GM21717 (cell line): ENCODE measurements around the gene TNRC18.

Experiments
- ATAC-seq: cut with Tn5 transposase; IDR thresholded peaks from one replicate; pipeline ENCODE4 v1.9.1; 2021; ENCODE audit warnings: mild to moderate bottlenecking, moderate library complexity; ENCODE audit not compliant: unreplicated experiment

The TNRC18 gene

DNA sequence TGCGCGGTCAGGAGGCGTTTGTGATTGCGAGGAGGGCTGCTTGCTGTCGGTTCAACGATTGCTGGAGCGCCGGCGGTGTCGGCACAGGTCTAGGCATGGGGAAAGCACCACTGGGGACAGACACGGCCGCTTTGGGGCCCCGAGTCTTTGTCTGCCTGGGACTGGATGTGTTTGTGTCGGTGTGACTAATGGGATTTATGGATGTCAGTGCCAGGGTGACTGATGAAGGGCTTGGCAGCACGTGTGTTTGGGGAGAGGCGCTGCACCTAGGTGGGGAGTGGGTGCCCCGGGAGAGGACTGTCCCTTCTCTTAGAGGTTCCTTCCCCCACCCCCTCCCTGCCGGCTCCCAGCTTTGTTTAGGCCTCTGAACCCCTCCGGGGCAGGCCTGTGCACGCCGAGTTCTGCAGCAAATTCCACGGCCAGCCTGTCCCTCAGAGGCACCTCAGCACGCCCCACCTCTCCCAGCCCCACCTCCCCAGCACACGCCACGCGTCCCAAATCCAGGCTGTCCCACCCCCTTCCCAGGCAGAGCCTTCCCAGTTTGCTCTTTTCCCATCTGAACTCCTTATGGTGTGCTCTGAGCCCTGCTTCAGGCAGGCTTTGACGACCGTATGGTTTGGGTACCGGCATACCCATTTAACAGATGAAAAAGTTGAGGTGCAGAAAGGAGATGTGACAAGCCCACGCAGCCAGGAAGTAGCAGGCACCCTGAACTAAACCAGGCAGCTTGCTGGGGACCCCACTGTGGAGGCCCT lies 6.4 kb upstream of the TNRC18 start:
- ATAC-seq, result no peak

DNA sequence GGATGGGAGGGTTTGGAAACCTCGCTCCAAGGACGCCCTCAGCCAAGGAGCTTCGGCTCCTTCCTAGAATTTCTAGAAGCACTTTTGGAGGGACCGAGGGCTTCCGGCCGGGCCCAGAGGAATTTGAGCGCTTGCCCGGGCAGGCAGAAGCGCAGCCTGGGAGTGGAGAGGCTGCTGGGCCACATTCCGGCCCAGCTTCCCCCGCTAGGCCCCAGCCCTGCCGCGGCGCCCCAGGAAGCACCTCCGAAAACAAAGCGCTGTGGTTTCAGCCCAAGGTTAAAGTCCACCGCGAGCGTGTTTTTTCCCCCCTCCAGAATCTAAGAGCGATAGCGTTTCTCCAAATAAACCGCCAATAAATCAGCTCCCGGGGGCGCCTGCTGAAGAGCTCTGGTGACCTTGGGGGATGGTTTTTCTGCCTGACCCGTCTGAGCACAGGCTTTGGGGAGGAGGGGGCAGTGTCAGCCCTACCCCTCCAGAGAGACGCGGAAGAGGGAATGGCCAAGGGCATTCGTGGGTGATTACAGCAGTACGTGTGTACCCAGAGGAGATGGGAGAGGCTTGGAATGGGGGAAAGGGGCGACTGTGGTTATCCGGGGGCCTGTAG lies 5.7 kb upstream of the TNRC18 start:
- ATAC-seq, result no peak

DNA sequence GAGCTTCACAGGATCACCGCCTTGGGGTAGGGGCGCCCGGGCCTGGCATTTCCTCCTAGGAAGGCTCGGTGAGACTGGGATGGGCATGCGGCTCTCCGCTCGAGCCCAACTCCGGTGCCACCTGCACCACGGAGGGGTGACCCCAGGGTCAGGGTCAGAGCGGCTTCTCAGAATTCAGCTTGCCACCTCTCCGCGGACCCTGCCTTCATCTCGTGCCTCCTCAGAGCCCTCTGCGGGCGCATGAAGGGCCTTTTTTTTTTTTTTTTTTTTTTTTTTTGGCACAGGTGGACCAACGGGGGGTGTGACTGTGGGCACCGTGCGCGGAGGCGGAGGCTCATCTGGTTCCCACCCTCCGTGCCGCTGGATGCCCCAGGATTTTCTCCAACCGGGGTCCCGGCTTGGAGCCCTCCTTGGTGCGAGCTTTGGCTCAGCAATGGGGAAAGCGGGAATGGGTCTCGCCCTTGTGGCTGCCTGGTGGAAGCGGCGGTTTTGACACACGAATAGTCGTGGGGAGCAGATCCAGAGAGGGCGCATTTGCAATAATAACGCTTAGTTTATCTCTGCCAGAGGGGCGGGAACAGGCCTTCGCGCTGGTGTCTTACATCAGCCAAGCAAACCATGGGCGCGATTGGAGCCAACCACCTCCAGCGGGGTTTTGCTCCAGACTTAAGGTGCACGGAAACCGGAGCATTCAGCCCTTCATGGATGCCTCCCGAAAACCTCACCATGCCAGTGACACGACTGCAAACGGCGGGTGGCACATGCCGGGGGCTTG lies 5.0 kb upstream of the TNRC18 start:
- no peak for ATAC-seq

DNA sequence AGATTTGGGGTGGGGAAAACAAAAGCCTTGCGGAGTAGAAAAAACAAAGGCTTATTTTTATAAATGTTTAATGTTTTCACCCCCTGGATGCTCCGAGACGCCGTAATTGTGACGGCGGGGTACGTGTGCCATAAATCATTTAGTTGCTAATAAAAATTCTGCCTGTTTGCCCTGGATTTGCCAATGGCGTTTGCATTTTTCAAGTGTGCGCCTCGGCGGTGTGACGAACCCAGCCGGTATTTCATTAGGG lies 2.5 kb upstream of the TNRC18 start:
- ATAC-seq, result no peak

DNA sequence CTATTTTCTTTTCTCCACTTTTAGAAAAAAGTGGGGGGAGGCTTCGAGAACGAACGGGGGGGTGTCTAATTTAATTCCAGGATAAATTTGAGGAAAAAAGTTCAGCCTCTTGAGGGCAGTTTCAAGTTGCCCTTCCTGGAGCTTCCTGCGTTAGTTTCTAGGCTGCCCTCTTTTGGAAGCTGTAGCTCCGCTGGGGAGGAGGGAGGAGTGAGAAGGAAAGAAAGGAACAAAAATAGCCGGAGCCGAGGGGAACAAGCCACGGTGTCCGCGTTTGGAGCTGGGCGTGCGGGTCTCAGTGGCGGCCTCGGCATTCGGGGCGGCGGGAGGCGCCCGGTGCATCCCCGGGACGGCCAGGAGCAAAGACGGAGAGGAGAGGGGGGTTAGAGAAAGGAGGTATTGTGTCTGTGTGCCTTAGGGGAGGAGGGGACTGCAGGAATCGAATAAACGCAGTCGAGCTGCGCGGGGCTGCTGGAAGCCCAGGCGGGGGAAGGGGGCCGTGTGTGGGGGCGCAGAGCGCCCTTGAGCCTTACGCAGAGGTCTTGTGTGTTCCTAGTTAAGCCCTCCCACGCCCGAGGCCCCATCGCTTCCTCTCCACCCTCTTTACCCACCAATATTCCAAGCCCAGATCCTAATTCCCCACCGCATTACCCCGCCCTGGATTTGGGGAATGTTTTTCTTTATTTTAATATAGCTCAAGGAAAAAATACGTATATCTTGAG lies 2.0 kb upstream of the TNRC18 start:
- ATAC-seq, result no peak

DNA sequence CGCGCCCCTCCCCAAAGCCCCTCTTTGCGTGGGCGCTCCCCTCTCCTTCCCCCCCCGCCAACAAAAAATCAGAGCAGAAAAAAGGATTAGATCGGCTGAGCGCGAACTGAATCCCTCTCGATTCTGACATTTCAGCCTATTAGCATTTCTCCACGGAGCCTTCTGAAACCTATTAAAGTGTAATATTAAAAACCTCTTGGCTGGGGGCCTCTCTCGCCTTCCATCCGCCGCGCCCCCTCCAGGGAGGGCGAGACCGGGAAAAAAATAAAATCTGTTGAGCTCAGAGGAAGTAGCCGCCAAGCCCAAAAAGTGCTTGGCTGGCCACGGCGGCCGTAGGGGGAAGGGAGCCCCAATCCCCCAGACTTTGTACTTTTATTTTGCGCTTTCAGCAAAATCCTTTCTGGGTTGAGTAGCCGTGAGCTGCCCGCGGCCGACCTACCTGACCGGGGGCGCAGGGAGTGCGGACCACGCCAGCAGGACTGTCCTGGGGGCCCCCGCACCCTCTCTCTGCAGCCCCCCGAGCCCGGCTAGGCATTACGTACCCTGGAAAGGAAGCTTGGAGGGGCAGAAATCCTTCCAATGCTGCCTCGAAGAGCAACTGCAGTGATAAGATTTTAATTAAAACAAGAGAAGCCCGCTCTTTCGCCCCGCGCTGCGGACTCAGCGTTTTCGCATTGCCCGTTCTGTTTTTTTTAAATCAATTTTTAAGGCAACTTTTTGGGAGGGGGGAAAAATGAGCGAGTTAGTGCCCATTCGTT lies 1.3 kb upstream of the TNRC18 start:
- no peak for ATAC-seq

DNA sequence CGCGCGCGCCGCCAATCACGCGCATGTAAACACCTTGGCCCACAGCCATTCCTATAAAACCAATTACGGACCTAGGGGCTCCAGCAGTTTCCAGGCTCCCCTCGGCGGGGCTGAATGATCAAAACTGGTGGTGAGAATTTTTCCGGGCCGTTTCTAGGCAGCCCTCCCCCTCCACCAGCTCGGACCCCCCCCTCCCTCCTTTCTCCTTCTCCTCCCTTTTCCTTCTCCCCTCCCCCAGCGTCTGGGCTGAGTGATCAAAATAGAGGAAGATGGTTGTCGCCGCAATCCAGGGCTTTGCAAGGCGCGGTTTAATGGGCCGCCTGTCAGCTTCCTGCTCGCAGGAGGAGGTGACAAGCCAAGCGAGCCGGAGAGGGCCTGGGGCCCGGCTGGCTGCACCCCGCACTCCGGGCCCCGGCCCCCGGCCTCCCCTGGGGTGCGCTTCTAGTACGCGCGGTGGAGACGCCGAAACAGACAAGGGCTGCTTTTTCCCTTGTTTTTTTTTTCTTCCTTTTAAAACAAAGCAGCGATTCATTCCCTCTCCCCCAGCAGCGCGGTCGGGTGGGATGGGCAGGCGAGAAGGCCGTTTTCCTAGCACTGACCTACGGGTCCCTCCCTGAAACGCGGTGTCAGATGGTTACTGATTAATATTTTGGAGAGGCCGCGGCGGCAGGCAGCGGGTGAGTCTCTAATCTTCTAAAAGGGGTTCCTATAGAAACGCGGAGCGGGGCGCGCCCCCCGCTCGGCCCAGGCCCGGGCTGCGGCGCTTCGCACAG lies 528 bp upstream of the TNRC18 start:
- ATAC-seq, result no peak

DNA sequence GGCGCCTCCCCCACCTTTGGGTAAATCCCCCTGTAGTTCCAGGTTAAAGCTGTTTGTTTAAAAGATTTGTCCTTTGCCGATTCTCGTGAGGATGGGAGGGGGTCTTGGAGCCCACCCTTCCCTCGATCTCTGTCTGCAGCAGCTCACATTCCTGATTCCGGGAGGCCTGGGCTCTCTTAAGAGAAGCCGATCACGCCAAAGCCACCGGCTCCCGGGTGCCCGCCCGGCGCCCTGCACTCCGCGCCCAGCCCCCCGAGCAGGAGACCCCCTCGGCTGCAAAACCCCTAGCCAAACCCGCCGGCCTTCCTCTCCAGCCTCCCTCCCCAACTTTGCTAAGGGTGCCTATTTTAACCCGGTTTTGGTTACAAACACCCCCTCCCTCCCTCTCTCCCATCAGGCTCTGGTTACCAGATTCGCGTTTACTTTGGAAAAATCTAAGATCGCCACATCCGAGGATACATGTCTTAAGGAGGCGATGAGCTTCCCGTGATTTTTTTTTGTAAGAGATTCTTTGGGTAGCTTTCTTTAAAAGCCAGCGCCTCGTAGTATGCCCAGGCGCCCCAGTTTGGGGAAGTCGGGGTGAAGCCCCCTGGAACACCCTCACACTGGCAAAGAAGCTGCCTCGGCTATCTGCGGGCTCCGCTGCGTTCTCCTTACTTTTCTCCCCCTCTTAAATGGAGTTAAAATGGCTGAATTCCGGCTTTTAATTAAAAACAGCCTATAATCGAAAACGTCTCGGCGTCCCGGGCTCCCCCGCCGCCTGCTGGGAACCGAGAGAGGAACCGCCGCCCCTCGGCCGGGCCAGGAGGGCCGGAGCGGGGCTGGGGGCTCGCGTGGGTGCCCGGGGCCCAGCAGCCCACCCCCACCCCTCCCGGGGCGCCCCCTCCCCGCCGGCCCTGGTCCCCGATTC lies 983 bp downstream of the TNRC18 start:
- no peak for ATAC-seq

DNA sequence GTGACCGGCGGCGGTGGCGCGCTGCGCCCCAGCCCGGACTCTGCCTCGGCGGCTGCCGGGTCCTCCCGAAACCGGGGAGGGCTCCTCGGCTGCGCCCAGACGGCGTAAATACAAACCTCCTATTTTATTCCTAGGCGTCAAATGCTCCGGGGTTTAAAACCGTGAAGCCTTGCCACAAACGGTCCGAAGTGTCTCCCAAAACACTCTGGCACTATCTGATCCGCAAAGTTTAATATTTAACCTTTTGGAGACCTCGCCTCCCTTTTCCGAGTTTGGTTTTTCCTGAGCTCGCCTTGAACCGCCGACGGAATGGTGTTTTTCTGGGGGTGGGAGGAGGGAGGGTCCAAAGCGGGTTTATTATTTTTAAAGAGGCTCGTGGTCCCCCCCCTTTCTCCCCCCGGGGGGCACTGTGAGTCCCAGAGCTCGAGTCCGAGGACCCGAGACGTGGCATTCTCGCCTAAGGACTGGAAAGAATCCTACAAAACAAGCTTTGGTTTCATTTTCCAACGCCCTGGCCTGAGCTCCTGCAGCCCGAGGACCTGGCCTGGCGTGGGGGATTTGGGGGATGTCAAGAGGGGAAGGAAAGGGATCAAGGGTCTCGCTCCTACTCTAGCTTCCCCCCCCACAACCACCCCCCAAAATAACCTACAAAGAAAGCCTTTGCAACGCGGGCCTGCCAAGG lies 1.8 kb downstream of the TNRC18 start:
- no peak for ATAC-seq

DNA sequence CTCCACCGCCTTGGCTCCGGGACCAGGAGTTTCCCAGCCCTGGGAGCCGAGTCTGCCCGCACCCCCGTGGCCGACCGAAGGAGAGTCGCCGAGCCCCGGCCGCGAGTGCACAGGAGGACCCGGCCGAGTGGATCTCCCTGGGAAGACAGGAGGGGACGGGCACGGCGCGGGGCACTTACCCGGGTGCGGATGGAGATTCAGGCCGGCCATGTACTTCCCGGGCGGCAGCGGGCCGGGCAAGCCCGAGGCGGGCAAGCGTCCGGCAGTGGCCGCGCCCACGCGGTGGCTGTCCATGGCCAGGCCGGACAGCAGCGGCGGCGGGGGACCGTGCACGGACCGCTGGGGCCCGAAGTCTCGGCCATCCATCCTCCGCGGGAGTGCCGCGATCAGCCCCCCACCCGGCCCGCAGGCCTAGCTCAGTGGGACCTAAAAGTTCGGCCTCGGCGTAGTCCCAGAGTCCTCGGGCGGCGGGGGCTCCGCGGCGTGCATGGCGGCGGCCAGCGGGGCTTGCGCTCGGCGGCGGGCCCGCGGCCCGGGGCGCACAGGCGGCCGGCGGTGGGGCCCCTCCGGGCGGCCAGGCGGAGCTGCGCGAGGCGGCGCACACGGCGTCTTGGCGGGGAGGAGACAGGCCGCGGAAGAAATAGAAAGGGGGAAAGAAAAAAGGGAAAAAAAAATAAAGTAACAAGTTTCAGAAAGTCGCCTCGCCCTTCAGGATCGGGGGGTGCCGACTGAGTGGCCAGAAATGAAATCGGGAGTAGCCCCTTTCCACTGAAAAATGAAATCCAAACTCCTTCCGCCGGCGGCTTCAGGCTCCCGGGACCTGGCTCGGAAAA lies 2.5 kb downstream of the TNRC18 start:
- ATAC-seq, result no peak

DNA sequence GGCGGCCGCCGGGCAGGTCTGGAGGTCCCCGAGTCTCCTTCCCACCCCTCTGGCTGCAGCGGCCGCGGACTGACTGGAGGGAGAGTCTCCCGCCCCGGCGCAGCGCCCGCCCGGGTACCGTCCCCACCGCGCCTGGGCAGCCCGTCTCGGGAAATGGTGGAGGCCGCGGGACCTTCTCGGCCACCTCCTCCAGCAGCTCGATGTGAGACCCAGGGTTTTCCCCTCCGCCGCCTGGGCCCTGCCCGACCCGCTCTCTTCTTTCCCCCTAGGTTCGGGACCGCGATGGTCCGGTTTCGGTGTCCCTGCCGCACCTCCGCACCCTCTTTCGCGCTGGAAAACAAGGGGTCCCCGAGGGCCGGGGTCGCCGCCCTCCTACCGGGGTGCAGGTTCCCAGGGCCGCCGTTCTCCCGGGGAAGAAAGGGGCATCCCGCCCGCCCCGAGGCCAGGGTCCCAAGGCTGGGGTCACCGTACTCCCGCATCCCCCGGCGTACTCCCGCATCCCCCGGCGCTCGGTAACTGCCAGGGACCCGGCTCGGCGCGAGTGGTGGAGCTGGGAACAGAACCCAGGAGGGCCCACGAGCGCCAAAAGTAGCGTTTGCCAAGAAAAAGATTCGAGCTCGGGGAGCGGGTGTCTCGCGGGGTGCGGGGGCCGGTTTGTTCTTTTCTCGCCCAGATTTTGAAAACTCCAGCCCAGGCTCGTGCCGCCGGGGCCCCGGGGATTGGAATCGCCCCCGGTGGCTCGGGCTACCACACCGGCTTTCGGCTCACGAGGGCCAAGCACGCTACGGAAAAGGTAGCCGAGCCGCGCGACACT lies 3.4 kb downstream of the TNRC18 start:
- no peak for ATAC-seq

DNA sequence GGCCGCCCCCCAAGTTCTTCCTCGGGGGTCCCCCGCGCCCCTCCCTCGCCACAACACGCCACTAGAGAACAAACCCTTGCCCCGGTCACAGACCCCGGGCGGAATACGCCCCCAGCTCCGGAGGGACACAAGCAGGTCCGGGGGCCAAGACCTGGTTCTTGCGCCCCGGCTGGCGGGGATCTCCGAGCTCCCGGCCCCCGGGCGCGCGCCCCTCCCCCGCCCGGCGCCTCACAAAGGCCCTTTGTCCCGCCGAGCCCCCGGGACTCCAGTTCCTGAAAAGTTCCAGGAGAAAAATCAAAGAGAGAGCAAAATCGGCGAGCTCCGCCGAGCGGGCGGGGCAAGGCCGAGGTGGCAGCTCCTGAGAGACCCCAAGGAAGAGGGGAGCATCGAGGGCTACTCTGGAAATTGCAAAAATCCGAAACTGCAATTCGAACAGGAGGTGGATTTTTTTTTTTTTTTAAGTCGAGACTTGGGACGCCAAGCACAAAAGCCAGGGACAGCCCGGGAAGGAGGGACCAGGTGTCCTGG lies 4.0 kb downstream of the TNRC18 start:
- no peak for ATAC-seq

DNA sequence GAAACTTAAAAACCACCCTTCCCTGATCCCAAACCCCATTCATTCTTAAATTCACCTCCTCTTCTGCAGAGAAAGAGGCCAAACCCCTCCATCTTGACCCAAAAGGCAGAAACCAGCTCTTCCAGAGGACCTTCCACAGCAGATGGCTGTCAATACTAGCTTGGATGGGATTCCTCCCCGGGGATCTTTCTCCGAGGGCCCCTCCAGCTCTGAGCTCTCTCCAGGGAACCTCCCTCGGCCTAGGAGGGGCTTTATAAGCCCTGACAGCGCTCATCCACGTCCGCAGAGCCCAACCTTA lies 5.4 kb downstream of the TNRC18 start:
- ATAC-seq, result no peak

DNA sequence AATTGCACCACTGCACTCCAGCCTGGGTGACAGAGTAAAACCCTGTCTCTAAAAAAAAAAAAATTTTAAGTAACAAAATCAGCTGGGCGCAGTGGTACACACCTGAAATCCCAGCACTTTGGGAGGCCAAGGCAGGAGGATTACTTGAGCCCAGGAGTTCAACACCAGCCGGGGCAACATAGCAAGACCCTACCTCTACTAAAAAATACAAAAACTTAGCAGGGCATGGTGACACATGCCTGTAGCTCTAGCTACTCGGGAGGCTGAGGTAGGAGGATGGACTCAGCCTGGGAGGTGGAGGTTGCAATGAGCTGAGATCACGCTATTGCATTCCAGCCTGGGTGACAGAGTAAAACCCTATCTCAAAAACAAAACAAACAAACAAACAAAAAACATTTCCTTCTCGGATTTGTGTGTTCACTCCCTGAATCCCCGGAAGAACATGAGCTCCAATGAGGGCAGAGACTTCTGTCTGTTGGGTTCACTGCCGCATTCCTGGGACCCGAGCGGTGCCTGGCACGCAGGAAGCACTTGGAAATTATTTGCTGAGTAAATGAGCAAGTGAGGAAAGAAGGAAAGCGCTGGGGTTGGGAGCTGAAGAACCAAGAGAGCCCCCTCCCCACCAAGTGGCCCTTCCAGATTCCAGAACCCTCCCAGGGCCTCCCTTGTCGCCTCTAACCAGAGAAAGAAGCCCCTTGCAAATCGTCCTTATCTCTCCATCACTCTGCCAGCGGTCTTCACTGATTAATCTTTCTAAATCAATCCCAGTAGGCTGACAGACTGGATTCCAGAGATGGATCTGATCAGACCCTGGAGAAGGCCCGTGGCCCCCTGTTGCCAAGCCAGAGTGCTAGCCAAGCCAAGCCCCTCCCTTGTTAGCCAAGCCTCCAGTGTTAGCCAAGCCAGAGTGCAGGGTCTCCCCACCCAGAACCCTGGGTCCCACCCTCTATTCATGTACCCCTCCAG lies 6.2 kb downstream of the TNRC18 start:
- ATAC-seq, result no peak

DNA sequence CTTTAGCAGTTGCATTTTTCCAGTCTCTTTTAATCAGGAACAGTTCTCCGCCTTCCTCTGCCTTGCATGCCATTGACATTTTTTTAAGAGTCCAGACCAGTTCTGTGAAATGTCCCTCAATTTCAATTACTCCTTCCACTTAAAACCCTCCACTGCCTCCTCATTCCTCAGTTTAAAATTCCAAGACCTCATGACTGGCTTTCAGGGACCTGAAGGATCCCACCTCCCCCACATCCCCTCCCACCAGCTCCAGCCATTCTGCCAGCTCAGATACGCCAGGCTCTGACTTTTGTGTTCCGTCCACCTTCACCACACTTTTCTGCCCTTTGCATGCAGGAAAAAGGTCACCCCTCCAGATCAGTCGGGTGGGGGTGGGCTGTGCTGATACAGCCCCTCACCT lies 8.7 kb downstream of the TNRC18 start:
- no peak for ATAC-seq

DNA sequence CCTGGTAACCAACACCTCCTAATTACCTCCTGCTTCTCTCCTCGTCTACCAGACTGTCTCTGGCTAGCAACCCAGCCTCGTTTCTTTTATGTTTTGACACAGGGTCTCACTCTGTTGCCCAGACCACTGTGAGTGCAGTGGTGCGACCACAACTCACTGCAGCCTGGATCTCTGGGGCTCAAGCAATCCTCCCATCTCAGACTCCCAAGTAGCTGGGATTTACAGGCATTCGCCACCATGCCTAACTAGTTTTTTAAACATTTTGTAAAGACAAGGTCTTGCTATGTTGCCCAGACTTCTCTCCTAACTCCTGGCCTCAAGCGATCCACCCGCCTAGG lies 10.2 kb downstream of the TNRC18 start:
- ATAC-seq, result no peak
